Fibroblast of pulmonary artery (primary cell): ENCODE results near the gene RAB8B.
"Not testable (repeated sequence)": the region's sequence is repeated elsewhere in the genome, so short reads cannot be mapped to it uniquely, and the experiment has no call there.

ENCODE experiments used
- DNase-seq: peaks from one replicate; pipeline ENCODE4 v3.0.0-alpha.2; 2010; ENCODE audit warnings: low read depth
- H3K4me3 ChIP-seq: replicated peaks from 2 replicates; pipeline ENCODE4 v1.5.1; 2011; ENCODE audit warnings: low read depth, mild to moderate bottlenecking, control low read depth, low read length, moderate library complexity
- TF ChIP-seq, protein P1 (sequence below): IDR thresholded peaks from 2 replicates; pipeline ENCODE4 v1.5.1; 2011; ENCODE audit warnings: mild to moderate bottlenecking, control low read depth, low read length, inconsistent platforms; ENCODE audit errors: missing control alignments

Gene RAB8B

DNA sequence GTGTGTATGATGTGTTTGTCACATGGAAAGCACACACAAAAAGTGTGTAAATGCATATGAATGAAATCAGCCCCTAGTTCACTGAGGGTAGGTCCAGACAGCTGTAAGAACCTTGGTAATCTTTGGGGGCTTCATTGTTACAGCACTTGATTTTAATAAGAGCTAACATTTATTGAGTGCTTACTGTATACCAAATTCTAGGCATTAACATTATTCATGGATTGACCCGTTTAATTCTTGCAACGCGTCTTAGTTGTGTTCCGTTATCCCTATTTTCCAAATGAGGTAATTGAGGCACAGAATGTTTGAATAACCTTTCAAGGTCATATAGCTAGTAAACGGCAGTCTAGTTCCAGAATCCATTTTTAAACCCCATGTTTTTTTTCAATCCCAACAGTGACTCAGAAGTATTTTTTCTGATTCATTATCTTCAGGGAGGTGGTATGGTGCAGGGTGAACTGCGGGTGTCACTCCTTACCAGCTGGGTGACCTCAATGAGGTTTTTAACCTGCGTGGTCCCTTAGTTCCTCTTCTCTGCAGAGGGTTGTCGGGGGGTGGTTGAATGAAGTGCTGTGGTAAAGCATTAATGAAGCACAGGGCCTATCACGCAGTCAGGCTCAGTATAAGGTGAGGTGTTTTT lies 14.2 kb downstream of the RAB8B start:
- DNase-seq: no peak
- H3K4me3 ChIP-seq: no peak overlapping the region
- TF ChIP-seq, protein P1, sequence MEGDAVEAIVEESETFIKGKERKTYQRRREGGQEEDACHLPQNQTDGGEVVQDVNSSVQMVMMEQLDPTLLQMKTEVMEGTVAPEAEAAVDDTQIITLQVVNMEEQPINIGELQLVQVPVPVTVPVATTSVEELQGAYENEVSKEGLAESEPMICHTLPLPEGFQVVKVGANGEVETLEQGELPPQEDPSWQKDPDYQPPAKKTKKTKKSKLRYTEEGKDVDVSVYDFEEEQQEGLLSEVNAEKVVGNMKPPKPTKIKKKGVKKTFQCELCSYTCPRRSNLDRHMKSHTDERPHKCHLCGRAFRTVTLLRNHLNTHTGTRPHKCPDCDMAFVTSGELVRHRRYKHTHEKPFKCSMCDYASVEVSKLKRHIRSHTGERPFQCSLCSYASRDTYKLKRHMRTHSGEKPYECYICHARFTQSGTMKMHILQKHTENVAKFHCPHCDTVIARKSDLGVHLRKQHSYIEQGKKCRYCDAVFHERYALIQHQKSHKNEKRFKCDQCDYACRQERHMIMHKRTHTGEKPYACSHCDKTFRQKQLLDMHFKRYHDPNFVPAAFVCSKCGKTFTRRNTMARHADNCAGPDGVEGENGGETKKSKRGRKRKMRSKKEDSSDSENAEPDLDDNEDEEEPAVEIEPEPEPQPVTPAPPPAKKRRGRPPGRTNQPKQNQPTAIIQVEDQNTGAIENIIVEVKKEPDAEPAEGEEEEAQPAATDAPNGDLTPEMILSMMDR: no peak

- TF ChIP-seq, protein P1: no peak
- no peak for DNase-seq
- no peak overlapping the region for H3K4me3 ChIP-seq
Measured at GRCh38 chr15:63206079-63206478, 16.7 kb downstream of the RAB8B start.

GRCh38 chr15:63208824-63209223 lies 19.4 kb downstream of the RAB8B start:
- H3K4me3 ChIP-seq, DNase-seq: not testable (repeated sequence)

DNA sequence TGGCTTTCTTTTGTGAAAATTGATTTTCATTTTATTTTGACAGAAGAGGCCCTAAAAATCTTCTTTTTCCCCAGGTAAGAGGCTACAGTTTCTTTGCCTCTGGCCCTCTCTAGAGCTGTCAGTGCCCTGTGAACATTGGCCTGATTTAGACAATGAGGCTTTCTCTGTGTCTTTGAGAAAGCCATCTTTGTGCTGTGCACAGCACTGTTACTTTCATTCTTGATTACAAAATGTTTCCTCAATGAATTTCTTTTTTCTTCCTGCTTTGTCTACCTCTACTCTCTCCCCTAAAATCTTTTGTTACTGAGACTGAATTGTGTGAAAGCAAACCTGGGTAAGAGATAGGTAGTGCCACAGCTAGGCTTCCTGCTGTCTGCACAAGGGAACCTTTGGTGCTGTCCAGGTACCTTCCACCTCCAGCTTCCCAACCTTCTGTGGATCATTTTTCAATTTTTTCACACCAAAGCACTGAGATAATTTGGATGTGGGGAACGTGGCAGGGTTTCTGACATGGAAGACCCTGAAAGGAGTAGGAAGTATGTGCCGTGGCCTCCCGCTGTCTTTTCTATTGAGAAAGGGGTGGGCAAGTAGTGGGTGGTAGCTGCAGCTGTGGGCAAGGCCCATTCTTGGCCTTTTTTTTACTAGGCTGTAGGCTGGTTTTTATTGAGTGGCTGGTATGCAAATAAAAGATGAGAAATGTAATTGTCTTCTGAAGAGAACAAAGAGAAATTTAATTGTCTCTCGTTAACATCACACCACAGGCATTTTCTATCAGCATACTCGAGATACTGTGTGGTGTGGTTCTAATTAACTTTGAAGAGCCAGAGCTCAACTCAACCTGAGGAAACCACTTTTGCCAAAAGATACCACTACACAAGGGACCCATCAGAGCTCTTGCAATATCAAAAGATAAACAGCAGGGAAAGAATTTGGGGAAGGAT lies 21.0 kb downstream of the RAB8B start:
- H3K4me3 ChIP-seq: no peak overlapping the region
- TF ChIP-seq, protein P1: no peak
- no peak for DNase-seq

GRCh38 chr15:63211092-63211490 lies 21.7 kb downstream of the RAB8B start:
- H3K4me3 ChIP-seq: no peak overlapping the region
- no peak for DNase-seq
- TF ChIP-seq, protein P1: no peak

- no peak for DNase-seq
- TF ChIP-seq, protein P1: no peak
- no peak overlapping the region for H3K4me3 ChIP-seq
Measured at GRCh38 chr15:63211549-63211948, 22.1 kb downstream of the RAB8B start.

DNA sequence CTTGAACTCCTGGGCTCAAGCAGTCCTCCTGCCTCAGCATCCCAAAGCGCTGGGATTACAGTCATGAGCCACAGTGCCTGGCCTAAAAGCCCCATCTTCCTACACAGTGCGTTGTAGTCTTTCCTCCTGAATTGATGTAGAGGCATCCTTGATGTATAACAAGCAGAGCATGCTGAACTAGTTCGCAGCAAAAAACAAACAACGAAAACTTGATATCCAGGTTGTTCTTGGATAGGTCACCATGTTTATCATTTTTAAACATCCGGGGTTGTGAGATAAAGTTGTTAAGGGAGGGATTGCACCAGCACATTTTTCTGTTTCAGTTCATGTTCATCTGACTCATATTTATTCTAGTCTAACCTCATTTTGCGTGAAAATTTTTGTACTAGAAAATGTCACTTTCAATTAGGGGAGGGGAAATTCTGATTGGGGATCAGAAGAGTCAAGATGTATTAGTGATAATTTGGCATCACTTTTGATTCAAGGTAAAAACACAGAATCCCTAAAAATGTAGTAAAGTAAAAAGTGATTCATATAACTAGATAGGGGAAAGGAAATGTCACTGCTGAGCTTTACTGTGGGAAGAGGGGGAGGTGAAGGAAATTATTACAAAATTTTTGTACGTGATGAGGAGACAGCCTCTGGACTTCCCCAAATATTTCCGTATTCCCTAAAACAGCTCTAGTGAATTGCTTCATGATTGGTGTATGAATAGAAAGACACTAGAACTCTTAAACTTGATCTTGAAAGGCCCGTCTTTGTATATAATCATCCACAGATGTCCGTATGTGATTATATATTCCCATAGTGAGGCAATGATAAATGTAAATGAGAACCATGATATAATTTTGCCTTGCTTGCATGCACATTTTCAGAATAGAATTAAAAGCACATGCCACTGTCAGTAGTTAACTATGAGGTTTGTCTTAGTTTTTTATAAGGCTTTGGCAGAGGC lies 22.9 kb downstream of the RAB8B start:
- DNase-seq: peak; percentile 83
- H3K4me3 ChIP-seq: no peak overlapping the region
- TF ChIP-seq, protein P1: no peak
